ENCODE results near the gene ICAM1. TPM values are rescaled to one million over a fixed set of nuclear protein-coding genes. Genes with fewer than 3 reads are reported as not detected.

The ICAM1 gene
- total and polyA plus RNA-seq, 9 donors = 12.1 to 116 (median 18.7) TPM

GRCh38 chr19:10329555-10329954 lies 58.6 kb downstream of the ICAM1 start:
- Histone ChIP-seq H3K4me3 (no peak overlapping the region), H3K36me3 (no peaks in the 10 kb centered on the region), H3K9me3 (no peaks in the 10 kb centered on the region), H3K27ac (no peak overlapping the region), H3K4me1 (ENCODE audit: insufficient read depth) (peaks cover 10% of the 10 kb centered on the region), H3K27me3 (no peaks in the 10 kb centered on the region)
- intact Hi-C loops (cut with DNase I) = no loop called here
- 90 to 92% (median 92%) methylated on average over 13 of the region's 13 CpGs for WGBS, 3 donors
- DNase-seq = no peak
- no peak for TF ChIP-seq POLR2A (IDR thresholded peaks at IDR 0.05)
- no peak for TF ChIP-seq EP300 (IDR thresholded peaks at IDR 0.05)
- no peak for TF ChIP-seq CTCF (IDR thresholded peaks at IDR 0.05)

DNA sequence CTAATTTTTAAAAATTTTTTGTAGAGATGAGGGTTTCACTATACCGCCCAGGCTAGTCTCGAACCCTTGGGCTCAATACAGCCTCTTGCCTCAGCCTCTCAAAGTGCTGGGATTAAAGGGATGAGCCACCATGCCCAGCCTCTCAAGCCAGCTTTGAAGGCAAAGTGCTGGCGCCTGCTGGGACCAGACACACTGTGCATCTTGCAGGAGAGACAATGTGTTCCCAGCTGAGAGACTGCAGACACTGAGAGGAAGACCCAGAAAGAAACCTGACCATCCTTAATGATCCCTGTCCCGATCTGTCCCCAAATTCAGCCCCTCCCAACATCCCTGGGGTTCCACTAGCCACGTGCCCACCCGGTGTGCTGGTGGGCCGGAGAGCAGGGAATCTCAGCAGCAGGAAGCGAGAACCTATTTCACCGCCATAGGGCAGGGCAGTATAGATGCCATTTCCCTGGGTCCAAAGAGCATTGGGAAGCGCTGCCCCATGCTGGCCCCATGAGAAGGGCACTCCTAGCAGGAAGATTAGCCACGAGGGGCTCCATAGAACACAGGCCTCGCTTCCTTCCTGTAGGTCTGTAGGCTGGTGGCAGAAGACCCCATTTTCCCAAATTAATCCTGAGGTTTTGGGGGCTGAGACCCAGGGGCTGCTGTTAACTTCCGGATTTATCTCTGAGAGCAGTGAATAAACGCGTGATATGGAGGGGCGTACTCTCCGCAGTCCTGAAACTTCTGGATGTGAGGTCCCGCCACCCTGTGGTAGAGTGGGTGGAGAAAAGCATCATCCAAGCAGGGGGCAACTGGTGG lies 61.4 kb downstream of the ICAM1 start:
- intact Hi-C loops (cut with DNase I) = loop anchor here in 1 of 4 donors (5.0 kb wide), 1 partner anchor 50 kb away; the partner anchor contains the start of gene TYK2
- Histone ChIP-seq H3K27me3 (no peaks in the 10 kb centered on the region), H3K4me1 (ENCODE audit: insufficient read depth) (peaks cover 12% of the 10 kb centered on the region), H3K27ac (peak overlapping the region; percentile 78 to 89), H3K36me3 (no peaks in the 10 kb centered on the region), H3K4me3 (peak overlapping the region; percentile 91), H3K9me3 (no peaks in the 10 kb centered on the region)
- DNase-seq = no peak
- WGBS, 3 donors = 22 to 26% (median 25%) methylated on average over 18 of the region's 18 CpGs
- TF ChIP-seq CTCF (IDR thresholded peaks at IDR 0.05) = no peak
- no peak for TF ChIP-seq POLR2A (IDR thresholded peaks at IDR 0.05)
- no peak for TF ChIP-seq EP300 (IDR thresholded peaks at IDR 0.05)

- Histone ChIP-seq H3K27ac (peak within 1 kb of the TSS; percentile 78 to 89), H3K4me3 (peak within 1 kb of the TSS; percentile 91), H3K36me3 (no peaks in the 10 kb centered on the region), H3K4me1 (ENCODE audit: insufficient read depth) (peaks cover 12% of the 10 kb centered on the region), H3K27me3 (no peaks in the 10 kb centered on the region), H3K9me3 (no peaks in the 10 kb centered on the region)
- intact Hi-C loops (cut with DNase I) = loop anchor here in 1 of 4 donors (5.0 kb wide), 1 partner anchor 49 kb away; the partner anchor contains the start of gene TYK2
- no peak for TF ChIP-seq CTCF (IDR thresholded peaks at IDR 0.05)
- no peak for TF ChIP-seq EP300 (IDR thresholded peaks at IDR 0.05)
- peak; percentile 81 for TF ChIP-seq POLR2A (IDR thresholded peaks at IDR 0.05)
- DNase-seq = peak; percentile 98 to 99 (median 98)
- 0 to 2% (median 1%) methylated on average over 69 to 82 of the region's 82 CpGs for WGBS, 3 donors
These were observed 62.2 kb downstream of the ICAM1 start, which contains the start of gene RAVER1 for GRCh38 chr19:10332965-10333757. Gene RAVER1 (minus strand): TSS chr19:10333529. CDS start chr19:10333507, 22 bp downstream.

Measured in ovary (tissue), 9 donors.